A172 (cell line): Measurements from ENCODE around the gene SYNE1. TPM values are rescaled to one million over a fixed set of nuclear protein-coding genes. Genes with fewer than 3 reads are reported as not detected.

Source experiments
- DNase-seq: peaks from one replicate; pipeline ENCODE4 v3.0.0-alpha.2; 2015; ENCODE audit warnings: low spot score
- total RNA-seq: library from RNA; depleted of rRNA; stranded (reverse); fragments of >200 nt; shearing (Covaris generic); gene quantifications from 2 replicates; pipeline ENCODE4 v1.2.3, GENCODE V29; 2014

SYNE1 gene
- total RNA-seq, 1 experiment from 2014 or later: 43.9 TPM

DNA sequence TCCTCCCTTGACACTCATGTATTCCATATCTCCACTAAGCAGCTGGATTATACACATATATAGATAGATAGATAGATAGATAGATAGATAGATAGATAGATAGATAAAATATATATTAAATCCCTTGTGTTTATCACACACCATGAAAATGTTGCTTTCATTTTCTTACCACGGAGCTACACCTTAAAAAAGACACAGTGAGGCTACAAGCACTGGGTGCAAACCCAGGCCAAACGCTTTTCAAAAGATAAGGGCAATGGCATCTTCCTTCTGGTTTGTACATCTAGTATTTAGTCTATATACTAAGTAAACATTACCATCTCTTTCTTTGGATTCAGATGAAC is 452.6 kb downstream of the SYNE1 start:
- no peak for DNase-seq

DNA sequence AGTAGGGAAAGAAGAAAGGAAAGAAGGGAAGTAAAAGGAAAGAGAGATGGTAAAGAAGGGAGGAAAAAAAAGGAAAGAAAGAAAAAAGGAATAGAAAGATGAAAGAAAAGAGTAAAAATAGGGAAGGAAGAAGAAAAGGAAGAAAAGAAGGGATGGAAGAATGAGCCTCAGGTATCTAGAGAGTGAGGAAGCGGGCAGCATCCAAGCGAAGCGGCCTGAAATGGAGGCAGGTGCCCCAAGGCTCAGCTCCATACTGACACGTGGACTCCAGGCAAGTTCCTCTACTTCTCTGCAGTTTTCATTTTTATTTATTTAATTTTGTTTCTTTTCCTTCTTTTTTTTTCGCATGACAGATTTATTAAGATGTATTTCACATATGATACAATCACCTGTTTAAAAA is 456.6 kb downstream of the SYNE1 start:
- DNase-seq: no peak

DNA sequence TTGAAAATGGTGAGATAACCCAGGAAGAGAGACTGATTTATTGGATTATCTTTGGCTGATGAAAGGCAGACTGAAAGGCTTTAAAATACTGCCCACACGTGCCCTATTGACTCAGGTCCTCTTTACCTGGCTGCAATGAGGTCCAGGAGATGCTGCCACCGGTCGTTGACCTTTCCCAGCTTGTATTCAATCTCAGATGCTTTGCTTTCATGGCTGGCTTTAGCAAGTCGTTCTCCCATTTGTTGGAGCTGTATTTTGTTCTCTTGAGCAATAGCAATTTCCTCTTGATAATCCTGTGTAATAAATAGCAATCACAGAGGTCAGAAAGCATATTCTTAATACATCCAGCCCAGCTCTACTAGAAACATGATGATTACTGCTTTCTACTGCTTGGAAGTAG is 460.9 kb downstream of the SYNE1 start:
- DNase-seq: no peak

DNA sequence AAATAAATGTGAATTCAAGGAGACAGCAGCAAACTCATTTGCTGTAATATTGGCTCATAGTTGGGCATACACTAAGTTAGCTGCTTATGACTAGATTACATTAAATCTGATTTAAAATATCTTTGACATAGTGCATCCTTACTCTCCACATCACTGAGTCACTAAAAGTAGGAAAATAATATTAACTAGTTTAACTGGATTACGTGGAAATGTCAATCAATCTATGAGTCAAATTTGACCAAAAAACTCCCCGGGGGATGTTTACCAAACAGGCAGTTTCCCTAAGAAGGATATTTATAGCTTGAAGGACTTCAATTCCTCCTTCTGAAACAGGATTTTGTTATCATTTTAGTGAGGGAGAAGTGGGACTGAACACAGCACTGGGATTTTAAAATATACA is 463.2 kb downstream of the SYNE1 start:
- no peak for DNase-seq

GRCh38 chr6:152173321-152173720 is 463.8 kb downstream of the SYNE1 start:
- no peak for DNase-seq

- DNase-seq: no peak
Measured at GRCh38 chr6:152170702-152171667, 466.2 kb downstream of the SYNE1 start.

- DNase-seq: no peak
Measured at GRCh38 chr6:152170313-152170701, 466.9 kb downstream of the SYNE1 start.

GRCh38 chr6:152167641-152168603 is 469.2 kb downstream of the SYNE1 start:
- no peak for DNase-seq

- DNase-seq: no peak
Measured at GRCh38 chr6:152166897-152167296, 470.3 kb downstream of the SYNE1 start.

DNA sequence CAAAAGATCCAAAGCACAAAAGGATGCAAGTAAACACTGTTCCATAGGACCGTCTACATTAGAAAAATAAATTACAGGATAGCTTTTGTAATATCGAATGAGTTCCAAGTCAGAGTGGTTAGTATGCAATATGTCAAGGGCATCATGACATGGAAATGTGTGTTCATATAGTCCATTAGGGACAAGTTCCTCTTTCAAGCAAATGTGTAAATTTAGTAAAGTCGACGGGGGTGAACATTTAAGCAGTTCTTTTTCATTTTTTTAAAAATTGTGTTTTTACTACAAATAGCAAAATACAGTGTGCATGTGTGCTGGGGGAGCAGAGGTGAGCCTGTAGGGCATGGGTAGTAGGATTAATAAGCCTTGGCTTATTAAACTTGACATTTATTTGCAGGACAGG is 470.7 kb downstream of the SYNE1 start:
- DNase-seq: no peak

DNA sequence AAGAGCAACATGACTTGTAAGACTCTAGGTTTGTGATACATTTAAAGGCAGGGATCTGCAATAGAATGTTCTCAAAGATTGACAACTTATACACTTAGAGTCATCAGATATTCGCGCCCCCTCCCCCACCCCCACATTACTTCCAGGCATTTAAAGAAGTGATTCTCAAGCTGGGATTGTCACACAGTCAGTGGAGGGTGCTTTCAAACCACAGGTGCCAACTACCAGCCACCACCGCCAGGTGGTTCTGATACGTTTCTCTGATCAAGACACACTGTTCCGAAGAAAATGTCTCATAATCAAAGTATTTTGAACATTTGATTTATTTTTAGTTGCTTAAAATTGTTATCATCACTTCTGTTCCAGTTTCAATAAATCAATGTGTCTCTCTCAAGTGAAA is 472.2 kb downstream of the SYNE1 start:
- no peak for DNase-seq

DNA sequence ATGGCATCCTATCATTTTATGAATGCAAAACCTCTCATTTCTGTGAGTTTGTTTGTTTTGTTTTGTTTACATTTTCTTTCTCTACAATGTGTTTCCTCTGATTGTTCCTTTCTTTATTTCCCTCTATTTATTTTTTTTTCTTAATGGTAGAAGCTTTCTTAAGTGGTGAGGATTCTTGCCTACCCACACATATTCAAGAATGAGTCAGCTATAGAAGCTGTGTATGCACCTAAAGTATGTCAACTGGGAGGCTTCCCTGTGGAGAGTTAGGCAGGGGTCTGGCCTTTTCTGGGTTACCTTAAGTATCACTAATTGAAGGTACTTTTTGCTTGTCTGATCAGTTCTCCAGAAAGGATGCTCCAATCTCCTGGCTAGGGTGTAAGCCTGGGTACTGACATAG is 475.7 kb downstream of the SYNE1 start:
- DNase-seq: no peak

DNA sequence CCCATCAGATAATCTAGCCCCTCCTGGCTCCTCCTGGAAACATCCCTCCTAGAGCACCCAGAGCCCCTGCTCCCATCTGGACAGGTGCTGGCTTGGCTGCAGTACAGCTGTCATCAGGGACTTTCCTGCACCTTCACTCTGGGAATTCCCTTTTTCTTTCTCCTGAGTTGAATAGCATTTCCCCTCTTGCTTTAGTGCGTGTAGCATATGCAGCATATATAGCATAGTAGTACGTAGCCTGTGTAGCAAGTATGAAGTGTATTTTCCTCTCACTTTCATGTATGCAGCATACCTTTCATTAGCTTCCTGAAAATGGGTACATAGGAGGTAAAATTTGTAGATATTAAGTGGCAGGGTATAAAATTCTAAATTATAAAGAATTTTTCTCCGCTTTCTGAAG is 476.8 kb downstream of the SYNE1 start:
- no peak for DNase-seq

- DNase-seq: no peak
Measured at GRCh38 chr6:152155792-152156191, 481.4 kb downstream of the SYNE1 start.

DNA sequence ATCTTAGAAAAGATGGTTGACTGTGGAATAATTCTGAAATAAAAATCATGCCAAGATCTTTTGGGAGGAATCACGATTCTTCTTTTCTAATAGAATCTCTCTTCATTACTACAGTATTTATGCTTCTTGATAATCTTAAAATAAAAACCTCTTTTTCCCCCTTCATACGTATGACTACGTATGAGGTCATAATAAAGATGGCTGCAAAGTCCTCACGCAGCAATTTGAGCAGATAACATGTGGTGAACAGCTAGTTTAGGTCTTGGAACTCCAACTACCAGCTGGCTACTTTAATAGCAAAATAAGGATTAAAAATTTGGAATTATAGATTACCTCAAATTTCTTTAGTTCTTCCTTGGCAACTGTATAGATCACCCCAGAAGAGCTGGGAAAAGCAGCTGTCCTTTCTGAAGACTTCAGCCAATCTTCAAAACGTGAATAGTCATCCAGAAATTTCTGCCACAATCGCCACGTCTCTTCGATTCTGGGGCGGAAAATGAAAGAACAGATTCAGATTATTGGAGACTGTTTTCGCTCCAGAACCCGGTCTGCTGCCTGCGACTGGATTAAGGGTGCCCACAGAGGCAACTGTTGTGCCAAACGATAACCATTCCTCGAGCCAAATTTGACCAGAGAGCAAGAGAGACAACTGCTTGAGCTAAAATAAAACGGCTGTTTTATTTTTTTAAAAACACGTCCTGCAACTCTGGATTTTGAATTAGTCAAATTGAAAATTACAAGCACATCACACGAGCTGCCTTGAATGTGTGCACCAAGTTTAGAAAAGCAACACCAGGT is 482.4 kb downstream of the SYNE1 start:
- DNase-seq: no peak

DNA sequence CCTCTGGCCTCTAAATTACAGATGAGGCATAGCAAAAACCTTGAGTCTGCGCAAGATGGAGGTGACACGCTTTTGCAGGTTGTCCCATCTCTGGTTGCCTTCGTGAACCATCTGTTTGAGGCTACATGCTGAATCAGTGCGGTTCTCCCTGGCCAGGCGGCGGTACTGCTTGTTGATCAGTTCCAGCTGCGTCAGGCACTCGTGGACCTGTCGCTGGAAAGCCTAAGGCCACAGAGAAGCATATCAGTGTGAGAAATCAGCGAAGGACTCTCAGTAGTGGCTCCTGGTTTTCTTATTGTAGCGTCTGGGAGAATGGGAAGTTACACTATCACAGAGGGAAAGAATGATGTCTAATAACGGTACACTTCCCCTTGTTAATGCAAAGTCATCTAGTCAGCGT is 485.2 kb downstream of the SYNE1 start:
- no peak for DNase-seq

GRCh38 chr6:152150196-152150595 is 487.0 kb downstream of the SYNE1 start:
- DNase-seq: no peak

GRCh38 chr6:152148412-152148811 is 488.8 kb downstream of the SYNE1 start:
- no peak for DNase-seq

DNA sequence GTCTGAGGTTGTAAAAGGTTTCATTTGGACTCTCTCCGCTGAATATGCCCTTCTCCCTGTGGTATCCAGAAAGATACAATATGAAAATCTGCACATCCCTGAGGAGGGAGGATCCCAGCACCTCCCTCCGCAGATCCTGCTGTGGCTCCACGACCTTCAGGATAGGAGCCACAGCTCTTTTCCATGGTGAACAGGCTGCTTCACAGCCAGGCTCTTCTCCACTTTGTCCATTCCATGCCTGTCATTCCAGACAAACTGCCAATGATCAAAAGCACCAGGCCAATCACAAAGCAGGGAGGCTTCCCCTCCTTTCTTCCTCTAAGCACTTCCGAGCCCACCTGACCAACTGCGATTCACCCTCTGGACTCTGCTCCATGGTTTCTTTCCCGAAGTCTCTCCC is 489.9 kb downstream of the SYNE1 start:
- no peak for DNase-seq

DNA sequence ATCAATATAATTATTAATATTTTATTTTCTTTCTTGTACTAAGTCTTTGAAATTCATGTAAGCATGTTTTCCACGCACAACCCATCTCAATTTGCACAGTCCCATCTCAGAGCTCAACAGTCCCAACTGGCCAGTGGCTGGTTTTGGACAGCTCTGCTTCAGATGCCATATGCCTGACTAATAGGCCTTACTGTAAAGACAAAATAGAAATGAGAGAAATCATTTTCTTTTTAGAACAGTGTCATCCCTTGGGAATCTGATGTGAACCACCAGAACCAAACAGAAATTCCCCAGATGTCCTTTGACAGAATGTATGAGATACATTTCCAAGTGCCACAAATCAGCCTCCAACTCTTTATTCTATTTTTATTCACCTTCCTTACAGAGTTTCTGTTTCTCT is 490.8 kb downstream of the SYNE1 start:
- DNase-seq: peak; percentile 41

DNA sequence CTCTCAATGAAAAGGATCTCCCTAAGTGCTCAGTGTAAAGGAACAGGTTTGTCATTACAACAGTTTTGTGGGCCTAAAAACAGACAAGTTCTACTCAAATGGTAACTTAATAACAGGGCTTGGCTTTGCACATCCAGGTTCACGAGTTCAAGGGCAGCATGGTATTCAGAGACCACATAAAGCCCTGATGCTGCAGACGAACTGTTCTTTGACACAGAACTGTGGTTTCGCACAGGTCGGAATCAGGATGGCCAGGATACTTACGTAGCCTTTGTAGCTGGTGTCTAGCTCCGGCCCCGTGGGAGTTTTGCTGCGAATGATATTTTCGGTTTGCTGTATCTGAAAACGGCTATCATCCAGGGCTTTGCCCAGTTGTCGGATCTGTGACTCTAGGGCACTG is 493.8 kb downstream of the SYNE1 start:
- DNase-seq: no peak

GRCh38 chr6:152142105-152142504 is 495.1 kb downstream of the SYNE1 start:
- no peak for DNase-seq
